ENCODE measurements around the gene PSAPL1.

PSAPL1 gene

GRCh38 chr4:7444731-7445130 lies 10.0 kb upstream of the PSAPL1 start:
- no peaks in the 10 kb centered on the region for H3K4me1 ChIP-seq (ENCODE audit: insufficient read depth, low read length)
- H4K20me1 ChIP-seq (ENCODE audit: insufficient read depth, low read length): peaks cover 6% of the 10 kb centered on the region
- TF ChIP-seq EZH2 (IDR thresholded peaks at IDR 0.05; ENCODE audit: borderline replicate concordance, low read depth, low read length, severe bottlenecking): no peak
- TF ChIP-seq, protein P1, sequence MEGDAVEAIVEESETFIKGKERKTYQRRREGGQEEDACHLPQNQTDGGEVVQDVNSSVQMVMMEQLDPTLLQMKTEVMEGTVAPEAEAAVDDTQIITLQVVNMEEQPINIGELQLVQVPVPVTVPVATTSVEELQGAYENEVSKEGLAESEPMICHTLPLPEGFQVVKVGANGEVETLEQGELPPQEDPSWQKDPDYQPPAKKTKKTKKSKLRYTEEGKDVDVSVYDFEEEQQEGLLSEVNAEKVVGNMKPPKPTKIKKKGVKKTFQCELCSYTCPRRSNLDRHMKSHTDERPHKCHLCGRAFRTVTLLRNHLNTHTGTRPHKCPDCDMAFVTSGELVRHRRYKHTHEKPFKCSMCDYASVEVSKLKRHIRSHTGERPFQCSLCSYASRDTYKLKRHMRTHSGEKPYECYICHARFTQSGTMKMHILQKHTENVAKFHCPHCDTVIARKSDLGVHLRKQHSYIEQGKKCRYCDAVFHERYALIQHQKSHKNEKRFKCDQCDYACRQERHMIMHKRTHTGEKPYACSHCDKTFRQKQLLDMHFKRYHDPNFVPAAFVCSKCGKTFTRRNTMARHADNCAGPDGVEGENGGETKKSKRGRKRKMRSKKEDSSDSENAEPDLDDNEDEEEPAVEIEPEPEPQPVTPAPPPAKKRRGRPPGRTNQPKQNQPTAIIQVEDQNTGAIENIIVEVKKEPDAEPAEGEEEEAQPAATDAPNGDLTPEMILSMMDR (IDR thresholded peaks at IDR 0.05; ENCODE audit: borderline replicate concordance, extremely low read depth, low read length, poor library complexity, severe bottlenecking): no peak
- no peak overlapping the region for H3K4me2 ChIP-seq (ENCODE audit: insufficient read depth, low read length)
- no peak for DNase-seq
- H3K36me3 ChIP-seq (ENCODE audit: insufficient read depth, low read length): no peaks in the 10 kb centered on the region
- H3K9me3 ChIP-seq (ENCODE audit: insufficient read depth, low read length, severe bottlenecking): no peaks in the 10 kb centered on the region
- no peak for ATAC-seq (ENCODE audit: insufficient read depth, low read depth)
- no peaks in the 10 kb centered on the region for H3K27me3 ChIP-seq (ENCODE audit: insufficient read depth, low read length, poor library complexity)
- H3K79me2 ChIP-seq (ENCODE audit: insufficient read depth, low read length): no peaks in the 10 kb centered on the region
- no peak overlapping the region for H3K9ac ChIP-seq (ENCODE audit: low read depth, low read length)
- H3K27ac ChIP-seq (ENCODE audit: low read length): no peak overlapping the region
- no peak overlapping the region for H2AFZ ChIP-seq (ENCODE audit: low read depth, low read length)
- no peak overlapping the region for H3K4me3 ChIP-seq (ENCODE audit: low read depth in 1 of 2, low read length in 2 of 2)

- Histone ChIP-seq H3K27ac (ENCODE audit: low read length) (no peak overlapping the region), H3K36me3 (ENCODE audit: insufficient read depth, low read length) (no peaks in the 10 kb centered on the region), H4K20me1 (ENCODE audit: insufficient read depth, low read length) (peaks cover 6% of the 10 kb centered on the region), H2AFZ (ENCODE audit: low read depth, low read length) (no peak overlapping the region), H3K4me3 (ENCODE audit: low read depth in 1 of 2, low read length in 2 of 2) (no peak overlapping the region), H3K9ac (ENCODE audit: low read depth, low read length) (no peak overlapping the region), H3K4me2 (ENCODE audit: insufficient read depth, low read length) (no peak overlapping the region), H3K79me2 (ENCODE audit: insufficient read depth, low read length) (no peaks in the 10 kb centered on the region), H3K4me1 (ENCODE audit: insufficient read depth, low read length) (no peaks in the 10 kb centered on the region), H3K9me3 (ENCODE audit: insufficient read depth, low read length, severe bottlenecking) (no peaks in the 10 kb centered on the region), H3K27me3 (ENCODE audit: insufficient read depth, low read length, poor library complexity) (no peaks in the 10 kb centered on the region)
- DNase-seq: no peak
- ATAC-seq (ENCODE audit: insufficient read depth, low read depth): no peak
- no peak for TF ChIP-seq EZH2 (IDR thresholded peaks at IDR 0.05; ENCODE audit: borderline replicate concordance, low read depth, low read length, severe bottlenecking)
- TF ChIP-seq, protein P1 (IDR thresholded peaks at IDR 0.05; ENCODE audit: borderline replicate concordance, extremely low read depth, low read length, poor library complexity, severe bottlenecking): no peak
Observed at GRCh38 chr4:7444314-7444713, 9.6 kb upstream of the PSAPL1 start.

GRCh38 chr4:7442574-7443162 lies 7.9 kb upstream of the PSAPL1 start:
- Histone ChIP-seq H2AFZ (ENCODE audit: low read depth, low read length) (no peak overlapping the region), H3K79me2 (ENCODE audit: insufficient read depth, low read length) (no peaks in the 10 kb centered on the region), H3K36me3 (ENCODE audit: insufficient read depth, low read length) (no peaks in the 10 kb centered on the region), H3K4me1 (ENCODE audit: insufficient read depth, low read length) (no peaks in the 10 kb centered on the region), H3K27ac (ENCODE audit: low read length) (no peak overlapping the region), H3K4me2 (ENCODE audit: insufficient read depth, low read length) (no peak overlapping the region), H3K27me3 (ENCODE audit: insufficient read depth, low read length, poor library complexity) (no peaks in the 10 kb centered on the region), H3K4me3 (ENCODE audit: low read depth in 1 of 2, low read length in 2 of 2) (no peak overlapping the region), H3K9ac (ENCODE audit: low read depth, low read length) (no peak overlapping the region), H3K9me3 (ENCODE audit: insufficient read depth, low read length, severe bottlenecking) (no peaks in the 10 kb centered on the region), H4K20me1 (ENCODE audit: insufficient read depth, low read length) (peaks cover 6% of the 10 kb centered on the region)
- no peak for TF ChIP-seq EZH2 (IDR thresholded peaks at IDR 0.05; ENCODE audit: borderline replicate concordance, low read depth, low read length, severe bottlenecking)
- TF ChIP-seq, protein P1 (IDR thresholded peaks at IDR 0.05; ENCODE audit: borderline replicate concordance, extremely low read depth, low read length, poor library complexity, severe bottlenecking): no peak
- DNase-seq: no peak
- ATAC-seq (ENCODE audit: insufficient read depth, low read depth): no peak
